Measurements from ENCODE around the gene PRKX.
"Not testable (repeated sequence)": the region's sequence is repeated elsewhere in the genome, so short reads cannot be mapped to it uniquely, and the experiment has no call there.

The PRKX gene

GRCh38 chrX:3713225-3713936, at the start of gene PRKX:
Gene PRKX, minus strand, starts transcription at chrX:3713649. Its CDS starts 396 bp downstream, at chrX:3713253.
- DNase-seq (ENCODE audit: low read depth), result peak; percentile 69

GRCh38 chrX:3763111-3763510, 49.7 kb upstream of the PRKX start:
- DNase-seq (ENCODE audit: low read depth), result no peak

GRCh38 chrX:3757510-3758025, 44.1 kb upstream of the PRKX start:
- no peak for DNase-seq (ENCODE audit: low read depth)

GRCh38 chrX:3748052-3748559, 34.7 kb upstream of the PRKX start:
- DNase-seq (ENCODE audit: low read depth), result no peak

- peak; percentile 31 for DNase-seq (ENCODE audit: low read depth)
These were observed 30.5 kb upstream of the PRKX start for GRCh38 chrX:3743801-3744439.

- DNase-seq (ENCODE audit: low read depth), result not testable (repeated sequence)
These were observed 27.5 kb upstream of the PRKX start for GRCh38 chrX:3740946-3741345.

- DNase-seq (ENCODE audit: low read depth), result no peak
These were observed 25.1 kb upstream of the PRKX start for GRCh38 chrX:3738509-3738908.

GRCh38 chrX:3736536-3736935, 23.1 kb upstream of the PRKX start:
- DNase-seq (ENCODE audit: low read depth), result not testable (repeated sequence)

- not testable (repeated sequence) for DNase-seq (ENCODE audit: low read depth)
These were observed 22.4 kb upstream of the PRKX start for GRCh38 chrX:3735891-3736290.

- not testable (repeated sequence) for DNase-seq (ENCODE audit: low read depth)
These were observed 21.0 kb upstream of the PRKX start for GRCh38 chrX:3734456-3734855.

GRCh38 chrX:3733043-3733430, 19.6 kb upstream of the PRKX start:
- no peak for DNase-seq (ENCODE audit: low read depth)

- not testable (repeated sequence) for DNase-seq (ENCODE audit: low read depth)
These were observed 19.0 kb upstream of the PRKX start for GRCh38 chrX:3732326-3733042.

GRCh38 chrX:3728454-3728853, 15.0 kb upstream of the PRKX start:
- DNase-seq (ENCODE audit: low read depth), result no peak

GRCh38 chrX:3723460-3723859, 10.0 kb upstream of the PRKX start:
- DNase-seq (ENCODE audit: low read depth), result not testable (repeated sequence)

- no peak for DNase-seq (ENCODE audit: low read depth)
These were observed 4.4 kb upstream of the PRKX start for GRCh38 chrX:3717742-3718420.

GRCh38 chrX:3715921-3716320, 2.5 kb upstream of the PRKX start:
- DNase-seq (ENCODE audit: low read depth), result no peak

- not testable (repeated sequence) for DNase-seq (ENCODE audit: low read depth)
These were observed 1.4 kb upstream of the PRKX start for GRCh38 chrX:3714706-3715479.

- no peak for DNase-seq (ENCODE audit: low read depth)
These were observed 537 bp upstream of the PRKX start for GRCh38 chrX:3713937-3714434.

GRCh38 chrX:3712870-3713224, 602 bp downstream of the PRKX start:
- DNase-seq (ENCODE audit: low read depth), result peak; percentile 16

- no peak for DNase-seq (ENCODE audit: low read depth)
These were observed 1.2 kb downstream of the PRKX start for GRCh38 chrX:3712051-3712869.
